Adrenal gland (tissue), 12 donors: ENCODE data around the gene MACROD2. TPM values are rescaled to one million over a fixed set of nuclear protein-coding genes. Genes with fewer than 3 reads are reported as not detected.

Experiments used
- DNase-seq, 7 donors: peaks; one replicate each; pipeline ENCODE4 v3.0.0-alpha.2; 2019 to 2020
- H3K27ac ChIP-seq, 5 donors: fragments of 200-600 bp; sonication (generic) in 4 of 5; 1 replicate in 3 of 5; 2 replicates in 2 of 5; pipeline versions ENCODE4 v1.5.1 to v1.8.0; 2016 to 2020; ENCODE audit warnings: mild to moderate bottlenecking in 1 of 5
- H3K27me3 ChIP-seq: fragments of 200-600 bp; 2 replicates; pipeline ENCODE4 v1.8.0; 2021
- H3K36me3 ChIP-seq, 2 donors: fragments of 200-600 bp; replicated peaks in 1 of 2; 1 replicate in 1 of 2; 2 replicates in 1 of 2; pipeline versions ENCODE4 v1.5.1 to v1.8.0; 2018 to 2022
- H3K4me1 ChIP-seq, 2 donors: fragments of 200-600 bp; replicated peaks in 1 of 2; 1 replicate in 1 of 2; 2 replicates in 1 of 2; pipeline versions ENCODE4 v1.5.1 to v1.8.0; 2018 to 2021
- H3K4me3 ChIP-seq, 4 donors: fragments of 200-600 bp; sonication (generic) in 3 of 4; one replicate each; pipeline ENCODE4 v1.5.1; 2016 to 2018
- H3K9me3 ChIP-seq, 3 donors: fragments of 200-600 bp; sonication (generic) in 1 of 3; replicated peaks in 1 of 3; 1 replicate in 2 of 3; 2 replicates in 1 of 3; pipeline versions ENCODE4 v1.5.1 to v1.8.0; 2016 to 2021
- POLR2A ChIP-seq, 2 donors: fragments of 450-650 bp; IDR thresholded peaks; one replicate each; pipeline ENCODE4 v1.6.1; 2017; ENCODE audit warnings: antibody characterized with exemption in 2 of 2, mild to moderate bottlenecking in 2 of 2, moderate library complexity in 1 of 2
- WGBS, 4 donors: extraction: QIAGEN DNeasy Blood & Tissue Kit in 2 of 4; methylation state at CpG; one replicate each; pipeline versions ENCODE4 v1.1.5 to v1.1.7; 2013 to 2017; 5-methylcytosine and 5-hydroxymethylcytosine counted together
- intact Hi-C, 2 donors: fragments of 100-400 bp; cut with DNase I; formaldehyde crosslinking; loops; one replicate each; pipeline versions ENCODE4 v1.14.1 to v1.15.0; 2022 to 2023
- polyA plus RNA-seq, 3 donors: library from polyadenylated mRNA; stranded (reverse); fragments of 200-250 nt in 2 of 3; fragments of 350-450 nt in 1 of 3; fragmentation: Illumina TruSeq in 1 of 3; extraction: RNeasy Lipid Tissue Mini Kit (QIAGEN cat#74804) in 1 of 3; gene quantifications; one replicate each; pipeline ENCODE4 v1.2.3, GENCODE V29; 2013 to 2014
- total RNA-seq, 9 donors: library from RNA; depleted of rRNA in 4 of 9; stranded (reverse); fragments of >200 nt in 4 of 9; fragments of 120-200 nt in 1 of 9; fragmentation: NEBNext Ultra II Directional in 1 of 9; extraction: Animal tissue kit (Norgen Biotek cat#: 25700) in 1 of 9; gene quantifications; one replicate each; pipeline versions ENCODE4 v1.1.0 to v1.2.4, GENCODE V29; 2013 to 2023
- TF ChIP-seq, protein P1 (sequence below), 6 experiments: fragments of 450-650 bp in 4 of 6; fragments of 200-600 bp in 2 of 6; sonication (generic) in 1 of 6; IDR thresholded peaks; 1 replicate in 5 of 6; 2 replicates in 1 of 6; pipeline versions ENCODE4 v1.5.1 to v1.8.0; 2016 to 2021; ENCODE audit warnings: antibody characterized with exemption in 6 of 6, mild to moderate bottlenecking in 2 of 6, moderate library complexity in 1 of 6
- donor health status: healthy with polysubstance abuse.
- donor health status: Bipolar disorder and iron deficiency.
- donor health status: DM: yes; HTN: yes; CAD: no.
- donor health status: DM: no; HTN: no; CAD: no.
- donor health status: DM: no; HTN: no; CAD: no.
- donor health status: DM: yes; HTN: yes; CAD: no.

MACROD2 gene
- total and polyA plus RNA-seq, 12 donors: 1.1 to 21.2 (median 6.4) TPM

DNA sequence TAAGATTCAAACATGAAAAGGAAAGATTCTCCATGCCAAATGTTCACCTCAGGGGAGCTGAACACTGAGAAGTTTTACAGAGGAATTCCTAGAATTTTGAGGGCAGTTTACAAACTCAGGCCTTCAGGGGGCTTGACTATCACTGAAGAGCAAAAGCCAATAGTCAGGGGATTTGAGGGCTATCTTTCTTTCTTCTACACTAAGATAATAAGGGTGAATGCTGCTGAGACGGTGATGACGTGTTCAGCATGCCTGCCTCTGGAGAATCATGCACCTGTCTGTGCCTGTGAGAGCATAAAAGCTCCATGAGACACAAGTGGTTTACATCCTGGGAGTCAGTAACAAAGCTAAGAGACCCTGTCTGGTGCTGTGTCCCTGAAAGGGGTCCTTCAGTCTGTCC, 1492.4 kb downstream of the MACROD2 start:
- no peaks in the 10 kb centered on the region for H3K36me3 ChIP-seq
- intact Hi-C loops: no loop called here
- TF ChIP-seq POLR2A (IDR thresholded peaks at IDR 0.05): no peak
- TF ChIP-seq, protein P1, sequence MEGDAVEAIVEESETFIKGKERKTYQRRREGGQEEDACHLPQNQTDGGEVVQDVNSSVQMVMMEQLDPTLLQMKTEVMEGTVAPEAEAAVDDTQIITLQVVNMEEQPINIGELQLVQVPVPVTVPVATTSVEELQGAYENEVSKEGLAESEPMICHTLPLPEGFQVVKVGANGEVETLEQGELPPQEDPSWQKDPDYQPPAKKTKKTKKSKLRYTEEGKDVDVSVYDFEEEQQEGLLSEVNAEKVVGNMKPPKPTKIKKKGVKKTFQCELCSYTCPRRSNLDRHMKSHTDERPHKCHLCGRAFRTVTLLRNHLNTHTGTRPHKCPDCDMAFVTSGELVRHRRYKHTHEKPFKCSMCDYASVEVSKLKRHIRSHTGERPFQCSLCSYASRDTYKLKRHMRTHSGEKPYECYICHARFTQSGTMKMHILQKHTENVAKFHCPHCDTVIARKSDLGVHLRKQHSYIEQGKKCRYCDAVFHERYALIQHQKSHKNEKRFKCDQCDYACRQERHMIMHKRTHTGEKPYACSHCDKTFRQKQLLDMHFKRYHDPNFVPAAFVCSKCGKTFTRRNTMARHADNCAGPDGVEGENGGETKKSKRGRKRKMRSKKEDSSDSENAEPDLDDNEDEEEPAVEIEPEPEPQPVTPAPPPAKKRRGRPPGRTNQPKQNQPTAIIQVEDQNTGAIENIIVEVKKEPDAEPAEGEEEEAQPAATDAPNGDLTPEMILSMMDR (IDR thresholded peaks at IDR 0.05): no peak
- H3K4me3 ChIP-seq: no peak overlapping the region
- H3K9me3 ChIP-seq: no peaks in the 10 kb centered on the region
- H3K27ac ChIP-seq: no peak overlapping the region
- DNase-seq: no peak
- H3K4me1 ChIP-seq: no peaks in the 10 kb centered on the region
- 93 to 100% (median 96%) methylated on average over 2 of the region's 2 CpGs for WGBS, 4 donors
- H3K27me3 ChIP-seq: no peaks in the 10 kb centered on the region

DNA sequence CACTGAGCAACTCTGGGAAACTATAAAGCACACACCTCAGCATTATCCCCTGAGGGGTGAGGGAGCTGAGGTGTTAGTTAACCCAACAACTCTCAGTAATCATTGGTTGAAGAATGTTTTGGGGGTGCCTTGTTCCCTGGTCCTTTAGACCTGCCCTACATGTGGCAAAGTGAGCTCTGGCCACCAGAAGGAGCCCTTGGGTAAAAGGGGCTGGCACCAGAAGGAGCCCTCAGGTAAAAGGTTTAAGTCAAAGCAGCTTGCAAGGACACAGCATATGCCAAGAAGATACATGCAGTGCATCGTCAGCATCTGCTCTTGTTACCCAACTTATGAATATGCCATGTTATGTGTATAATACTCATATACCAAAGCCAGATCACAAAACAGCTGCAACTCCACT, 1496.3 kb downstream of the MACROD2 start:
- DNase-seq: no peak

GRCh38 chr20:15494851-15495250, 1499.5 kb downstream of the MACROD2 start:
- H3K4me1 ChIP-seq: no peaks in the 10 kb centered on the region
- no peaks in the 10 kb centered on the region for H3K36me3 ChIP-seq
- TF ChIP-seq, protein P1 (IDR thresholded peaks at IDR 0.05): no peak
- no peak for TF ChIP-seq POLR2A (IDR thresholded peaks at IDR 0.05)
- H3K9me3 ChIP-seq: no peaks in the 10 kb centered on the region
- H3K4me3 ChIP-seq: no peak overlapping the region
- H3K27ac ChIP-seq: no peak overlapping the region
- H3K27me3 ChIP-seq: no peaks in the 10 kb centered on the region
- intact Hi-C loops: no loop called here
- DNase-seq: no peak
- 80 to 89% (median 88%) methylated on average over 2 of the region's 2 CpGs for WGBS, 4 donors

More for the DNA sequence above, 1496.3 kb downstream of the MACROD2 start:
- no peaks in the 10 kb centered on the region for H3K36me3 ChIP-seq
- 77 to 84% (median 82%) methylated on average over 1 of the region's 1 CpG for WGBS, 4 donors
- no peaks in the 10 kb centered on the region for H3K9me3 ChIP-seq
- intact Hi-C loops: no loop called here
- H3K4me3 ChIP-seq: no peak overlapping the region
- TF ChIP-seq, protein P1 (IDR thresholded peaks at IDR 0.05): no peak
- no peak for TF ChIP-seq POLR2A (IDR thresholded peaks at IDR 0.05)
- H3K27ac ChIP-seq: no peak overlapping the region
- H3K4me1 ChIP-seq: no peaks in the 10 kb centered on the region
- H3K27me3 ChIP-seq: no peaks in the 10 kb centered on the region

- intact Hi-C loops: no loop called here
- 75 to 87% (median 81%) methylated on average over 3 of the region's 3 CpGs for WGBS, 4 donors
- Histone ChIP-seq H3K4me3 (no peak overlapping the region), H3K9me3 (no peaks in the 10 kb centered on the region), H3K36me3 (no peaks in the 10 kb centered on the region), H3K4me1 (no peaks in the 10 kb centered on the region), H3K27me3 (no peaks in the 10 kb centered on the region), H3K27ac (no peak overlapping the region)
- no peak for DNase-seq
- TF ChIP-seq, protein P1 (IDR thresholded peaks at IDR 0.05): no peak
- TF ChIP-seq POLR2A (IDR thresholded peaks at IDR 0.05): no peak
Observed at GRCh38 chr20:15496501-15497039, 1501.3 kb downstream of the MACROD2 start.
